Thyroid gland (tissue), 4 donors: ENCODE measurements around the gene HS6ST2.

ENCODE experiments used
- POLR2A ChIP-seq, 2 donors: fragments of 450-650 bp; IDR thresholded peaks; one replicate each; pipeline ENCODE4 v1.6.1; 2017; ENCODE audit warnings: antibody characterized with exemption in 2 of 2, mild to moderate bottlenecking in 2 of 2, moderate library complexity in 1 of 2
- TF ChIP-seq, protein P1 (sequence below), 6 experiments: fragments of 200-600 bp in 3 of 6; fragments of 450-650 bp in 3 of 6; sonication (generic) in 3 of 6; IDR thresholded peaks; one replicate each; pipeline ENCODE4 v1.5.1; 2016 to 2019; ENCODE audit warnings: antibody characterized with exemption in 6 of 6, mild to moderate bottlenecking in 2 of 6, inconsistent platforms in 1 of 6, moderate library complexity in 1 of 6

GRCh38 chrX:132763528-132763927 lies 194.9 kb downstream of the HS6ST2 start:
- TF ChIP-seq, protein P1, sequence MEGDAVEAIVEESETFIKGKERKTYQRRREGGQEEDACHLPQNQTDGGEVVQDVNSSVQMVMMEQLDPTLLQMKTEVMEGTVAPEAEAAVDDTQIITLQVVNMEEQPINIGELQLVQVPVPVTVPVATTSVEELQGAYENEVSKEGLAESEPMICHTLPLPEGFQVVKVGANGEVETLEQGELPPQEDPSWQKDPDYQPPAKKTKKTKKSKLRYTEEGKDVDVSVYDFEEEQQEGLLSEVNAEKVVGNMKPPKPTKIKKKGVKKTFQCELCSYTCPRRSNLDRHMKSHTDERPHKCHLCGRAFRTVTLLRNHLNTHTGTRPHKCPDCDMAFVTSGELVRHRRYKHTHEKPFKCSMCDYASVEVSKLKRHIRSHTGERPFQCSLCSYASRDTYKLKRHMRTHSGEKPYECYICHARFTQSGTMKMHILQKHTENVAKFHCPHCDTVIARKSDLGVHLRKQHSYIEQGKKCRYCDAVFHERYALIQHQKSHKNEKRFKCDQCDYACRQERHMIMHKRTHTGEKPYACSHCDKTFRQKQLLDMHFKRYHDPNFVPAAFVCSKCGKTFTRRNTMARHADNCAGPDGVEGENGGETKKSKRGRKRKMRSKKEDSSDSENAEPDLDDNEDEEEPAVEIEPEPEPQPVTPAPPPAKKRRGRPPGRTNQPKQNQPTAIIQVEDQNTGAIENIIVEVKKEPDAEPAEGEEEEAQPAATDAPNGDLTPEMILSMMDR (IDR thresholded peaks at IDR 0.05) = no peak
- TF ChIP-seq POLR2A (IDR thresholded peaks at IDR 0.05) = no peak
